CD14-positive monocyte (primary cell): Measurements from ENCODE around the gene IL34. TPM values are rescaled to one million over a fixed set of nuclear protein-coding genes. Genes with fewer than 3 reads are reported as not detected.

Experiments
- DNase-seq, 3 donors: peaks; one replicate each; pipeline ENCODE4 v3.0.0-alpha.2; 2011 to 2022
- H2AFZ ChIP-seq: 2 replicates; pipeline ENCODE4 v1.6.0; 2012; ENCODE audit warnings: mild to moderate bottlenecking, low read depth, low read length, inconsistent platforms; ENCODE audit not compliant: insufficient read depth, poor library complexity, severe bottlenecking
- H3K27ac ChIP-seq, 2 donors: 1 replicate in 1 of 2; 2 replicates in 1 of 2; pipeline ENCODE4 v1.5.1; 2012 to 2013; ENCODE audit warnings: low read length in 2 of 2, control low read depth in 1 of 2, inconsistent platforms in 1 of 2, low read depth in 1 of 2, mild to moderate bottlenecking in 1 of 2
- H3K27me3 ChIP-seq, 2 donors: one replicate each; pipeline versions ENCODE4 v1.6.0 to v1.6.1; 2011 to 2013; ENCODE audit warnings: low read length in 2 of 2; ENCODE audit not compliant: control insufficient read depth in 2 of 2, insufficient read depth in 2 of 2
- H3K36me3 ChIP-seq, 2 donors: replicated peaks in 1 of 2; 1 replicate in 1 of 2; 2 replicates in 1 of 2; pipeline versions ENCODE4 v1.5.1 to v1.6.1; 2012 to 2013; ENCODE audit warnings: low read length in 2 of 2, control low read depth in 1 of 2, inconsistent platforms in 1 of 2, mild to moderate bottlenecking in 1 of 2; ENCODE audit not compliant: insufficient read depth in 2 of 2, control insufficient read depth in 1 of 2
- H3K4me1 ChIP-seq, 2 donors: 1 replicate in 1 of 2; 2 replicates in 1 of 2; pipeline versions ENCODE4 v1.5.1 to v1.6.1; 2012 to 2013; ENCODE audit warnings: low read length in 2 of 2, control low read depth in 1 of 2, inconsistent platforms in 1 of 2, mild to moderate bottlenecking in 1 of 2, moderate library complexity in 1 of 2; ENCODE audit not compliant: insufficient read depth in 2 of 2, control insufficient read depth in 1 of 2
- H3K4me2 ChIP-seq: replicated peaks from 2 replicates; pipeline ENCODE3; 2012; ENCODE audit warnings: low read length, moderate library complexity, mild to moderate bottlenecking; ENCODE audit not compliant: poor library complexity, severe bottlenecking; ENCODE audit errors: extremely low read depth
- H3K4me3 ChIP-seq, 3 experiments: fragments of 200-600 bp in 1 of 3; sonication (generic) in 1 of 3; replicated peaks in 1 of 3; 1 replicate in 2 of 3; 2 replicates in 1 of 3; pipeline ENCODE4 v1.5.1; 2011 to 2013; ENCODE audit warnings: low read length in 3 of 3, mild to moderate bottlenecking in 3 of 3, control low read depth in 2 of 3, low read depth in 2 of 3, inconsistent platforms in 1 of 3, moderate library complexity in 1 of 3
- H3K79me2 ChIP-seq: 2 replicates; pipeline ENCODE4 v1.6.0; 2012; ENCODE audit warnings: mild to moderate bottlenecking, control low read depth, inconsistent platforms, low read length, moderate library complexity; ENCODE audit not compliant: insufficient read depth
- H3K9ac ChIP-seq: 2 replicates; pipeline ENCODE4 v1.6.0; 2017; ENCODE audit warnings: low read length, mild to moderate bottlenecking; ENCODE audit not compliant: insufficient read depth, poor library complexity, severe bottlenecking
- H3K9me3 ChIP-seq, 2 donors: replicated peaks in 1 of 2; 1 replicate in 1 of 2; 2 replicates in 1 of 2; pipeline versions ENCODE4 v1.5.1 to v1.6.1; 2012 to 2013; ENCODE audit warnings: low read length in 2 of 2, control low read depth in 1 of 2; ENCODE audit not compliant: control insufficient read depth in 1 of 2, insufficient read depth in 1 of 2
- H4K20me1 ChIP-seq: 2 replicates; pipeline ENCODE4 v1.6.0; 2012; ENCODE audit warnings: mild to moderate bottlenecking, low read length, control low read depth, moderate library complexity; ENCODE audit not compliant: insufficient read depth
- H3K27ac Mint-ChIP-seq, 7 donors: one replicate each; pipeline ENCODE4 v1.8.0; 2020; ENCODE audit warnings: mild to moderate bottlenecking in 7 of 7, mixed read lengths in 7 of 7, moderate library complexity in 6 of 7, inconsistent platforms in 2 of 7
- H3K27me3 Mint-ChIP-seq, 3 donors: one replicate each; pipeline ENCODE4 v1.8.0; 2021 to 2022; ENCODE audit warnings: low read depth in 3 of 3, mild to moderate bottlenecking in 3 of 3, mixed read lengths in 3 of 3, moderate library complexity in 3 of 3, inconsistent platforms in 1 of 3
- H3K36me3 Mint-ChIP-seq, 2 donors: one replicate each; pipeline ENCODE4 v1.8.0; 2020; ENCODE audit warnings: mixed read lengths in 2 of 2, inconsistent platforms in 1 of 2, mild to moderate bottlenecking in 1 of 2
- H3K4me1 Mint-ChIP-seq: one replicate; pipeline ENCODE4 v1.8.0; 2020; ENCODE audit warnings: mild to moderate bottlenecking, mixed read lengths
- H3K4me3 Mint-ChIP-seq, 2 donors: one replicate each; pipeline ENCODE4 v1.8.0; 2020; ENCODE audit warnings: mild to moderate bottlenecking in 2 of 2, mixed read lengths in 2 of 2, moderate library complexity in 1 of 2
- H3K9me3 Mint-ChIP-seq, 7 donors: one replicate each; pipeline ENCODE4 v1.8.0; 2020 to 2022; ENCODE audit warnings: mixed read lengths in 7 of 7, mild to moderate bottlenecking in 6 of 7, moderate library complexity in 6 of 7, inconsistent platforms in 2 of 7
- WGBS: methylation state at CpG from one replicate; pipeline ENCODE4 v1.1.5; 2013; ENCODE audit warnings: missing lambda C conversion rate; ENCODE audit not compliant: insufficient coverage; 5-methylcytosine and 5-hydroxymethylcytosine counted together
- intact Hi-C, 2 donors: fragments of 100-400 bp; cut with micrococcal nuclease; formaldehyde crosslinking; loops; one replicate each; pipeline versions ENCODE4 v1.15.0 to v1.15.1; 2023
- polyA plus RNA-seq, 3 donors: library from polyadenylated mRNA; depleted of rRNA in 1 of 3; unstranded in 2 of 3; stranded (reverse) in 1 of 3; fragments of 300-500 nt in 2 of 3; fragments of >200 nt in 1 of 3; fragmentation: Illumina TruSeq in 2 of 3; gene quantifications; 1 replicate in 2 of 3; 2 replicates in 1 of 3; pipeline ENCODE4 v1.2.3, GENCODE V29; 2012 to 2021
- TF ChIP-seq, protein P1 (sequence below): fragments of 200-600 bp; IDR thresholded peaks from one replicate; pipeline ENCODE4 v1.8.0; 2022; ENCODE audit warnings: antibody characterized with exemption, mild to moderate bottlenecking

The IL34 gene
- polyA plus RNA-seq, 3 donors, result not detected

DNA sequence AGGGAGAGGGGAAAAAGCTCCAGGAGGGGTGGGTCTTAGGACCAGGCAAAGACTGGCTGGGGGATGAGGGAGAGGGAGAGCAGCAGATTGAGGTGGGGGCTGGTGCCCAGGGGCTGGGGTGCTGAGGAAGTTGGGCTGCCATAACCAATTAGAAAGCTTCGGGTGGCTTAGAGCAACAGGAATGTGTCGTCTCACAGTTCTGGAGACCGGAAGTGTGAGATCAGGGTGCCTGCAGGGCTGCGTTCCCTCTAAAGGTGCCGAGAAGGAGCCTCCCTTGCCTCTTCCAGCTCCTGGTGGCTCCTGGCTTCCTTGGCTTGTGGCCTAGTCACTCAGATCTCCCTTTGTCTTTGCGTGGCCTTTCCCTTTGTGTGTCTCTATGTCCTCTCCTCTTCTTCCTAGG, 2.2 kb downstream of the IL34 start:
- no peak for DNase-seq
- no peak overlapping the region for H3K27ac Mint-ChIP-seq
- Histone ChIP-seq H3K4me3 (no peak overlapping the region), H3K27me3 (no peaks in the 10 kb centered on the region), H3K9me3 (no peaks in the 10 kb centered on the region), H3K4me2 (no peak overlapping the region), H3K79me2 (no peaks in the 10 kb centered on the region), H4K20me1 (no peaks in the 10 kb centered on the region), H3K4me1 (no peaks in the 10 kb centered on the region), H3K36me3 (no peaks in the 10 kb centered on the region), H3K9ac (no peak overlapping the region), H3K27ac (no peak overlapping the region), H2AFZ (no peak overlapping the region)
- no peak overlapping the region for H3K4me3 Mint-ChIP-seq
- H3K27me3 Mint-ChIP-seq, result peaks cover 5 to 7% (median 7%) of the 10 kb centered on the region in 3 donors
- WGBS, result 78% methylated on average over 6 of the region's 6 CpGs
- TF ChIP-seq, protein P1, sequence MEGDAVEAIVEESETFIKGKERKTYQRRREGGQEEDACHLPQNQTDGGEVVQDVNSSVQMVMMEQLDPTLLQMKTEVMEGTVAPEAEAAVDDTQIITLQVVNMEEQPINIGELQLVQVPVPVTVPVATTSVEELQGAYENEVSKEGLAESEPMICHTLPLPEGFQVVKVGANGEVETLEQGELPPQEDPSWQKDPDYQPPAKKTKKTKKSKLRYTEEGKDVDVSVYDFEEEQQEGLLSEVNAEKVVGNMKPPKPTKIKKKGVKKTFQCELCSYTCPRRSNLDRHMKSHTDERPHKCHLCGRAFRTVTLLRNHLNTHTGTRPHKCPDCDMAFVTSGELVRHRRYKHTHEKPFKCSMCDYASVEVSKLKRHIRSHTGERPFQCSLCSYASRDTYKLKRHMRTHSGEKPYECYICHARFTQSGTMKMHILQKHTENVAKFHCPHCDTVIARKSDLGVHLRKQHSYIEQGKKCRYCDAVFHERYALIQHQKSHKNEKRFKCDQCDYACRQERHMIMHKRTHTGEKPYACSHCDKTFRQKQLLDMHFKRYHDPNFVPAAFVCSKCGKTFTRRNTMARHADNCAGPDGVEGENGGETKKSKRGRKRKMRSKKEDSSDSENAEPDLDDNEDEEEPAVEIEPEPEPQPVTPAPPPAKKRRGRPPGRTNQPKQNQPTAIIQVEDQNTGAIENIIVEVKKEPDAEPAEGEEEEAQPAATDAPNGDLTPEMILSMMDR, result no peak
- peaks cover under 1% of the 10 kb centered on the region for H3K4me1 Mint-ChIP-seq
- intact Hi-C loops, result no loop called here
- no peaks in the 10 kb centered on the region for H3K36me3 Mint-ChIP-seq
- H3K9me3 Mint-ChIP-seq, result peaks cover 0 to 3% (median 0%) of the 10 kb centered on the region in 7 donors

DNA sequence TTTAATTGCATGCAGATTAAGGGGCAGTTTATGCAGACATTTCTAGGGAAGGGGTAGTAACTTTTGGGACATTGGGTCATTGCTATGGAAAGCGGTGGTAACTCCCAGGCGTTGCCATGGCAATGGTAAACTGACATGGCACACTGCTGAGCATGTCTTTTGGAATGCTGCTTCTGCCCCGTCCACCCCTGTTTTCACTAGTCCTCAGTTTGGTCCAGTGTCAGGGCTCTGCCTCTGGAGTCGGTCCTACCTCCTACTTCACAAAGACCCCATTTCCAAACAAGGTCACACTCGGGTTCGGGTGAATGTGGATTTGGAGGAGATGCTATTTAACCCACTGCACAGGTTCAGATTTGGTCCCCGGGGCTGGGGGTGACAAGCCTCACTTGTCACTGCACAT, 2.9 kb downstream of the IL34 start:
- intact Hi-C loops, result no loop called here
- peaks cover 4% of the 10 kb centered on the region in 2 donors for H3K4me1 ChIP-seq
- H2AFZ ChIP-seq, result no peak overlapping the region
- TF ChIP-seq, protein P1, result no peak
- no peak overlapping the region for H3K4me3 ChIP-seq
- H3K79me2 ChIP-seq, result no peaks in the 10 kb centered on the region
- no peak overlapping the region for H3K4me2 ChIP-seq
- H3K4me3 Mint-ChIP-seq, result no peak overlapping the region
- peaks cover 8% of the 10 kb centered on the region for H3K4me1 Mint-ChIP-seq
- H3K27me3 Mint-ChIP-seq, result peaks cover 4 to 7% (median 5%) of the 10 kb centered on the region in 3 donors
- peaks cover 0 to 3% (median 0%) of the 10 kb centered on the region in 7 donors for H3K9me3 Mint-ChIP-seq
- H3K36me3 Mint-ChIP-seq, result no peaks in the 10 kb centered on the region
- peak overlapping the region in 1 of 7 donors; percentile 5 for H3K27ac Mint-ChIP-seq
- no peaks in the 10 kb centered on the region for H3K27me3 ChIP-seq
- no peaks in the 10 kb centered on the region for H3K9me3 ChIP-seq
- no peaks in the 10 kb centered on the region for H4K20me1 ChIP-seq
- DNase-seq, result no peak
- WGBS, result 95% methylated on average over 4 of the region's 7 CpGs
- H3K9ac ChIP-seq, result no peak overlapping the region
- no peak overlapping the region for H3K27ac ChIP-seq
- H3K36me3 ChIP-seq, result no peaks in the 10 kb centered on the region
